Ureter (tissue), 1 donor: ENCODE results near the gene FOXL1. TPM values are rescaled to one million over a fixed set of nuclear protein-coding genes. Genes with fewer than 3 reads are reported as not detected.

Source experiments
- DNase-seq: peaks from one replicate; pipeline ENCODE4 v3.0.0-alpha.2; 2020; ENCODE audit warnings: low spot score
- total RNA-seq: library from RNA; stranded (reverse); gene quantifications from one replicate; pipeline ENCODE4 v1.2.4, GENCODE V29; 2023
- donor health status: DM: yes; HTN: yes; CAD: no.

The FOXL1 gene
- total RNA-seq, result 10.9 TPM

DNA sequence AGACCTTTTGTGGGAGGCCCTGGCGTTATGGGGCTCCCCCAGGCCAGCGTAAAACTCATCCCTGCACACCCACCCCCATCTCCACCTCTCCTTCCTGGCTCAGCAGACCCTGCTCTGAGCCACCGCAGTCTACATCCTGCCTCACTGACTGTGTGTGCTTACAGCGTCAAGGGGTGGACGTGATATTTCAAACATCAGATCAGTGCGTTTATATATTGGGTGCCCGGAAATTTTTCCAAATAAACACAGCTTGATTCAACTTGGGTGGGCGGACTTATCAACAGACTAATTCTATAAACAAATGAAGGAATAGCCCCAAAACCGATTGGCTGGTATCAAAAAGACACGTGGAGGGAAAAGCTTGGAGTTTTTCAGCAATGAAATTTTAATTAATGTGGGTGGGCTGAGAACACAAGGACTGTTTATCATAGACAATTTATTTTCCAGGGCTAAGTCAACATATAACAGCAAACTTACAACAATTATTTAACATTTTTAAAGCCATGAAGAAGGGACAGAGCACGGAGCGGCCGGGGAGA lies at the start of gene FOXL1:
Gene FOXL1 (plus strand): TSS at position 489 of the 539 bp plus-strand sequence. CDS start 175 bp downstream, outside the sequence.
- no peak for DNase-seq

- no peak for DNase-seq
Measured at GRCh38 chr16:86529160-86529559, 49.2 kb upstream of the FOXL1 start.

- DNase-seq, result no peak
Measured at GRCh38 chr16:86530251-86531190, 47.8 kb upstream of the FOXL1 start.

DNA sequence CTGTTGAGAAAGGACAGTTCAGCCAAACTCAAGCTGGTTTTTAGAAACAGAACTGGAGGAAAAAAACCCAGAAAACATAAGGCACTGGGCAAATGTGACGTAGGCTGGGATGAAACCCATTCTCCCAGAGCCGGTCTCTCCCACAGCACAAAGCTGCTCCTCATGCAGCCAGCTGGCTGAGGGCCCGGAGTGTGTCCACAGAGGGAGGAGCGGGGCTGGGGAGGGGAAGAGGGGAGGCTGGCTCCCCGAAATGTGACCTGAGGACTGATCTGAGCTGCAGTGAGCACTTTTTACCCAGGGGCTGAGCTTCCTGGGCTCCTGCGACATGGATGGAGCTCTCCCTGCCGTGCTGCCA lies 47.2 kb upstream of the FOXL1 start:
- DNase-seq, result peak; percentile 72

DNA sequence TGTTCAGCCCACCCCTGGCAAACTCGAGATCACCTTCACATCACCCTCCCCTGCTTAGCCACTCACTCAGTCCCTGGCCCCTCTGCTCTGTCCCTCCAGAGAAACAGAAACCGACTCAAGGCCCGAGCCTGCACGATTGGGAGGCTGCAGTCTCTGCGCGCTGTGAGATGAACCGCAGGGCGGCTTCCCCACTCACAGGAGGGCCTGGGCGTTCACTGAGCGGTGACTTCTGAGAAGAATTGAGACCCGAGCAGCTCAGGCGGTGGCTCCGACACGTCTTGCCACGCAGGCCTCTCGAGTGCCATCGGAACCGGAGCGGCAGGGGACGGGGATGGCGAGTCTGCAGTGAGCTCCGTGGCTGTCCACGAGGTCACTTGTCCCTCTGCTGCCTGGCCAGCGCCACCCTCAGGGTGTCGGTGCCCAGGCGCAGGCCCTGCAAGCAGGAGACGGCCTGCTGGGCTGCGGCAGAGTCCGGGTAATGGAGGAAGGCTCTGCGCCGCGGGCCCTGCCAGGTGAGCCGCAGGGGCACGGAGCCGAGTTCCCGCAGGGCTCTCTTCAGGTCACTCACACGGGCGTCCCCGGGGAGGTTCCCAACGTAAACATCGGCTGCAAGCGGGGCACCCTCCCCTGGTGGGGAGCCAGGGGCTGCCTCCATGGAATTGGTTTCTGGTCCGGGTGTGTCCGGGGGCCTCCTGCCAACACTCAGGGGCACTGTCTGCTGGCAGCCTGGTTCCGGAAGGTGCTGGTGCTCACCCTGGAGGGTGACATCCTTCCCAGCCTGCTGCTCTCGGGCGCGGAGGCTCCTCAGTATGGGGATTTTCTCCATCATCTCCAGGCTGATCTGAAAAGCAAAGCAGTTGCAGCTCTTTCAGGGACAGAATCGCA lies 46.5 kb upstream of the FOXL1 start:
- no peak for DNase-seq

- DNase-seq, result no peak
Measured at GRCh38 chr16:86532526-86532815, 45.9 kb upstream of the FOXL1 start.

DNA sequence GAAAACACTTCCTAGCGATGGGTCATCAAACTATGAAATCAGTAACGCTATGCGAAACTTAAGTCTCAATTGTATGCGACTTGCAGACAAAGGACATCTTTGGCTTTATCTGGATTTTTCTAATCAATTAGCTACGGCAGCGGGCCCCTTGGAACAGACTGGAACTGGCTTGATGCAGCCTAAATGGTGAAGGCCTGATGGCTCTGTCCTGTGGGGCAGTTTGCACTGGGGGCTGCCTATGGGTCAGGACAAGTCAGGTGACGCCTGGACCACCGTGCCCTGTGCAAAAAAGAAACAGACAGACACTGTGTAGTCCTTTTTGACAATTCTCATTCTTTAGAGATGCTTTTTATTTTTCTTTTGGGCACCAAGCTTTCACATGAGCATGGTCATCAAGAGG lies 45.3 kb upstream of the FOXL1 start:
- no peak for DNase-seq

DNA sequence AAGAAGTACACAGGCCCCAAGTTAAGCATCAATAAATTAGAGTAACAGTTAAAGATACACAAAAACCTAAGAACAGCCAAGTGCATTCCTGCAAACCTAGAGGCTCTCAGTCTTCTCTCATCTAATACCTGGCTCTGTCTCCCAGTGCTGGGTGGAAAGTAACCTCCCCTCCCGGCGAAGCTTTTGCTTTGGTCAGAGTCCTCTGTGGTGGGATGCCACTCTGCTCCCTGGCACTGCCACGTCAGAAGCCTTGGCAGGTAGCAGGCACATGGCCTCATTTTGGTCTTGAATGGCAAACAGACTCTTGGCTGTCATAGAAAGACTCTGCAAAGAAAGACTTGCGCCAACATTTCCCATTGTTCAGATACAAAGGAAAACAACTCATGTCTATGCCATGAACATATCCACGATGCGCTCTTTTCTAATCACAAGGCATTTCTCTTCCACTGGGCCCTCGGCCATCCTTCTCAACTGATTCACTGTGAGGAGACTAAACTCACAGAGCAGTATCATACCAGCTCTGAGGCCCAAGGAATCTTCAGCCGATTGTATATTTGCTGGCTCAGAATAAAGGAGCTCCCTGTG lies 44.5 kb upstream of the FOXL1 start:
- no peak for DNase-seq

DNA sequence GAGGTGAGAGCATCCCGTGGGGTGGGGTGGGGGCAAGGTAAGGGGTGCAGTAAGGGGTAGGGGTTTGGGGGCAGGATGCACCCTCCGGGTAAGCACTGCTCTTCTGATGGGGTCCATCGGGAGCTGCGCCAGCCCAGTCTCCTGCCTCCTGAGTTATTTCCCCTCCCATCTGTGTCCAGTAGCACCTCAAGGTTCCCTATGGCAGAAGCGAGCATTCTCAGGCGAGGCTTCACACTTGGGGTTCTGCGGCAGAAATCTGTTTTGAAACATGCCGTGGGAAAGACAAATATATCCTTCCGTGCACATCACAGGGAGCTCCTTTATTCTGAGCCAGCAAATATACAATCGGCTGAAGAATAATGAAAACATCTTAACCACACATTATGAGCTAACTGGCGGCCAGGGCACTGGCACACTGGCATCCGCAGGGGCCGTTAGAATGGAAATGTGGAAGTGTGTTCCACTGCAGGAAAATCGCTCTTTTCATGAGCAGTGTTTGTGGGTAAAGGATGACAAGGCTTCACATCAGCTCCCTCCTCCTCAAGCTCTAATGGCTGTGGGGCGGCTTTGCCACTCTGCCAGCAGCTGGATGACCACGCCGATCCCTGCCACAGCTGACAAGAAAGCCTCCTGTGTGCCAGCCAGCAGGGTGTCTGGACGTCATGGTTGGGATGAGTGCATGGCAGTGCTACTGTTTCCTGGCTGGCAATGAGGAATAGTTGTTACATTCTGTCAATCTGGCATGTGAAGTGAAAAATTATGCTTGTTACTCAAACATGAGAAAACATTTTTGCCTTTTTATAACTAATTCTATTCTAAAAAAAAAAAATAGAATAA lies 43.4 kb upstream of the FOXL1 start:
- DNase-seq, result no peak

GRCh38 chr16:86536621-86537020 lies 41.7 kb upstream of the FOXL1 start:
- no peak for DNase-seq

DNA sequence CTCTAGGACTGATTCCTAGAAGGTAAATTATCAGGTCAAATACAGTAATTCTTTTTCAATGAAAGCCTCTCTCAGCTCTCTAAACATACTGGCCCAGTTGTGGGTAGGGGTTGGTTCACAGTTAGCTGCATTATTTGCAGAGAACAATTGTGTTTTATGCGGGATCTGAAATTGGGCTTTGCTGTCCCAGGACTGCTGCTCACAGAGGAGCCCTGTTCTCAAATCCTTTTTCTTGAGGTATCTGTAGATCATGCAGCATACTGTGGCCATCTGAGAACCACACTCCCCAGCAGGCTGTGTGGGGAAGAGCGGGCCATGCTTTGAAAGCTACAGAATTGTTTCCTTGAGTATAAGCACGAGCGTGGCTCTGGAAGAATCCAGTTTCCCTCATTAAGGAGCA lies 40.9 kb upstream of the FOXL1 start:
- no peak for DNase-seq

DNA sequence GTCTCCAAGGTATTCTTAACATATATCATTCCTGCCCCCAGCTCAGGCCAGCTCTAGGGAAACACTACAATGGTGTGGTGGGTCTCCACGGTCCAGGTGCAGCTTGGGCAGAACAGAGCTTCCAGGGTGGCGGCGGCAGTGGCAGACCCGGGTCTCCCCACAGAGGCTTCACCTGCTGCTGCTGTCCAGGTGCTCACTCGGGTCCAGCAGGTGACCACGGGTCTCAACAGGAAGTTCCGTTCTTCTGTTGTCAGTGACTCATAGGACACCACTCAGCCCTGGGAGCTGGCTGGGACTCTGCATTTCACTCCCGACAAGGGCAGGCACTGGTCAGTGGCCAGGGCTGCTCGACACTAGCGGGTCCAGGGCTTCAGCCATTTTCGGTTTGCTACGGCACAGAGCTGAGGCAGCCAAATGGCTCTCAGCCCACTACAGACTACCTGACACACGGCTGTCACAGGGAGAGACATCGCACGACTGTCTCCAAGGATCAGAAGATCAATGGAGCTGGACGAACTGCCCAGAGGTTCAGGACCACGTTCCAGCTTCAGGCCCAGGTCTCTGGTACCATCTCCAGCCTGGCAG lies 40.1 kb upstream of the FOXL1 start:
- DNase-seq, result no peak

DNA sequence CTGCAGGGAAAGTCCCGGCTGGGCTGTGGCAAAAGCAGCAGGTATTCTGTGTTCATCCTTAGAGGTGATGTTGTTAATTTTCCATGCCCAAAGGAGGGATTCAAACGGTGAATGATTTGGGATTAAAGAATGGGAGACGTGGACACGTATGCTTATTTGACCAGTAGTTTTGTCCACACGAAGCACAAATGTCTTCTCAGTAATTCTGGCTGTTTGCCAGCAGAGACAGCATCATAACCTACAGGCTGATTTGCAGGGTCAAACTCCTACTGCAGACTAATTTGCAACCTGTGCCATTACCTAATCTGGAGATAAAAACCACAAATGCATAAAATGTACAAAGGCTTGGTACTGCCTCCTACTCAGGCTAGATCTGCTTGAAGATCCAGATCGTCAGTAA lies 37.5 kb upstream of the FOXL1 start:
- DNase-seq, result no peak

DNA sequence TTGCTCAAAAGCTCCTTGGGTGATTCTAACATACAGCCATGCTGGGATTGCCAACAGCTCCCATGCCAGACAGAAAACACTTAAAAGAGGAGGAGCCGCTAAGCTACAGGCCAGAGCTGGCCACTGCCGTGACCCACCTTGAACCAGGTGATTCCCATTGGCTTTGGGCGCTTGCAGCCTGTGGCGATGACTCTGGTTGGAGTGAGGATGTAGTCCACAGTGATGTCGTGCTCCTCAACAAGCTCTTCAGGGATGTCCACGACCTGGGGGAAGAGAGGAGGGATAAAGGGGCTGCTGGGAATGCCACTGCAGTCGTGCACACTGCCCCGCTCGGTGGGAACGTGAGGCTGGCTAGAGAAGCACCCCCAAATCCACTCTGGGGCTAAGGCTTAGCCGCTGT lies 36.8 kb upstream of the FOXL1 start:
- DNase-seq, result no peak

DNA sequence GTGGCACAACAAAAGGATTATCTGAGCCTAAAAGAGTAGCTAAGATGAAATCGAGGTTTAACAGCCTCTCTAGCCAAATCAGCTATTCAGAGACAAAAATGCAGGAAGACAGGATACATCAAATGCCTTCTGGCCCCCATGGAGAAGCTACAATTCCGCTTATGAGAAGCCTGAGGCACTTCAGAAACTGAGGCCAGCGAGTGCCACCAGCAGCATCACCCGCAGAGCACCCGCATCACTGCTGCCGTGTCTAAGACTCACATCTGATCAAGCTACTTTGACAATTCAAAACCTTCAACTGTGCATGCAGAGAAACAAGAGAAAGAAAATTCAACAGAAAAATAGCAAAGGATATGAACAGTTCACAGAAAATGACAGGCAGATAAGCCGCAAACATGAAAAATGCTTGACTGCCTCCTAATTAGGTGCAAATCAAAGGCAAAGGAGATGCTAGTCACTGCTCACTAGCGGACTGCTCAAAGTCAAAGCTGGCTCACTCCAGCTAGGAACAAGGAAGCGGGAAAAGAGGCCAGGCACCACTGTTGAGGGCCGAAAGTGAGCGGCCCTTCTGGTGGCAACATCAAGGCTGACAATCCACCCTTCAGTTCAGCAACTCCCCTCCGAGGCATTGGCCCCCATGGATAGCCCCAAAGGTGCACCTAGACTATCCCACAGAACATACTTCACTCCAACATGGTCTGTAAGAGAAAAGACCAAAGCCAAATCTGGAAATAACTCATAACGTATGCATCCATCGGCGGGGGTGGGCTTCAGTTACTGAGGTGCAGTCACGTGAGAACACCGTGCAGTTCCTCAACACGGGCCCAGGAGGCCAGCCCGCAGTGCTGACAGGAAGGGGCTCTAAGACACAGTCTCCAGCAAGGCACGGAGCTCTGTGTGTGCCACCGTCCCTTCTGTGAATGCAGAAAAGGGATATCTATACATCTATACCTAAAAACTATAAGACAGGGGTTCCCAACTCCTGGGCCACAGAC lies 35.3 kb upstream of the FOXL1 start:
- DNase-seq, result no peak

GRCh38 chr16:86545481-86545880 lies 32.9 kb upstream of the FOXL1 start:
- DNase-seq, result no peak

DNA sequence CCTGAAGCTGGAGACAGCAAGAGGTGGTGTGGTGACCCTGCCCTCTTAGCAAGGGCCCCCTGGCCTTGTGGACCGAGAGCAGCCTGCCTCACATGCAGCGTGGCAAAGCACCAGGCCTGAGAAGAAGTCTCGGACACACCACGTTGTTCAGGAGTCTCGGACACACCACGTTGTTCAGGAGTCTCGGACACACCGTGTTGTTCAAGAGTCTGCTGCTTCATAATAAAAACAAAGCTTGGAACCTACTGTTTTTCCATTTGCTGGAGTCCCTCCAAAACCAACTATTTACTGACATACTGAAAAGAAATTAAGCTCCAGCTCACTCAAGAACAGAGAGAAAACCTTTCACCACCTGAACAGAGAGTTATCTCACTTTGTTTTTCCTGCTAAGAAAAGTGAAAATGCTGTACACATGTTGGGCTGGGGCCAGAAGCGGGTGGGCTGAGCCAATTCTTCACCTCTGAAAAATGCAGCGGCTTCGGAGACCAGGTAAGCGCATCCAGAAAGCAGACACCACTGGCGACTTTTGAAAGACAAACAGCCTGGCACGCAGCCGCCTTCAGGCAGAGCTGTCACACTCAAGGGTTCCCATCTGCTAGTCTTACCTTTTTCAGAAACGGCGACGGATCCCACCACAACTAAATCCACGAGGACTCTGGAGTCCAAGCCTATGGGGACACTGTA lies 32.3 kb upstream of the FOXL1 start:
- DNase-seq, result no peak

- DNase-seq, result no peak
Measured at GRCh38 chr16:86546638-86547013, 31.7 kb upstream of the FOXL1 start.

- no peak for DNase-seq
Measured at GRCh38 chr16:86547286-86547685, 31.1 kb upstream of the FOXL1 start.
